H1 (cell line): Measurements from ENCODE around the gene ADAMTS16.

Experiments used
- CTCF ChIP-seq, 3 experiments: IDR thresholded peaks; 1 replicate in 2 of 3; 2 replicates in 1 of 3; pipeline versions ENCODE4 v1.5.1 to v1.6.1; 2011; ENCODE audit warnings: low read length in 3 of 3, mild to moderate bottlenecking in 3 of 3, inconsistent platforms in 2 of 3, low read depth in 1 of 3, moderate library complexity in 1 of 3; ENCODE audit not compliant: insufficient read depth in 1 of 3; ENCODE audit errors: control extremely low read depth in 1 of 3
- POLR2AphosphoS5 ChIP-seq: IDR thresholded peaks from 2 replicates; pipeline ENCODE4 v1.6.1; 2011; ENCODE audit warnings: low read depth, low read length

GRCh38 chr5:5347442-5347841 is 207.3 kb downstream of the ADAMTS16 start:
- TF ChIP-seq POLR2AphosphoS5, result no peak
- TF ChIP-seq CTCF (IDR thresholded peaks at IDR 0.05; ENCODE audit: control extremely low read depth in 1 of 3, insufficient read depth in 1 of 3, low read depth in 1 of 3, low read length in 3 of 3), result no peak
